Cardiac fibroblast (primary cell): ENCODE results near the gene GARNL3.
A peak's percentile ranks its signal among the peaks of the same experiment; 100 is the strongest.

Source experiments
- DNase-seq, 2 donors: peaks; one replicate each; pipeline versions ENCODE4 v3.0.0 to v3.0.0-alpha.2; 2010; ENCODE audit warnings: low read depth in 2 of 2
- H3K4me3 ChIP-seq, 2 donors: replicated peaks in 1 of 2; 1 replicate in 1 of 2; 2 replicates in 1 of 2; pipeline ENCODE4 v1.5.1; 2011; ENCODE audit warnings: low read depth in 2 of 2, low read length in 2 of 2, mild to moderate bottlenecking in 2 of 2, moderate library complexity in 1 of 2
- TF ChIP-seq, protein P1 (sequence below): IDR thresholded peaks from one replicate; pipeline ENCODE4 v1.5.1; 2011; ENCODE audit warnings: low read depth, mild to moderate bottlenecking, low read length, inconsistent platforms

The GARNL3 gene

DNA sequence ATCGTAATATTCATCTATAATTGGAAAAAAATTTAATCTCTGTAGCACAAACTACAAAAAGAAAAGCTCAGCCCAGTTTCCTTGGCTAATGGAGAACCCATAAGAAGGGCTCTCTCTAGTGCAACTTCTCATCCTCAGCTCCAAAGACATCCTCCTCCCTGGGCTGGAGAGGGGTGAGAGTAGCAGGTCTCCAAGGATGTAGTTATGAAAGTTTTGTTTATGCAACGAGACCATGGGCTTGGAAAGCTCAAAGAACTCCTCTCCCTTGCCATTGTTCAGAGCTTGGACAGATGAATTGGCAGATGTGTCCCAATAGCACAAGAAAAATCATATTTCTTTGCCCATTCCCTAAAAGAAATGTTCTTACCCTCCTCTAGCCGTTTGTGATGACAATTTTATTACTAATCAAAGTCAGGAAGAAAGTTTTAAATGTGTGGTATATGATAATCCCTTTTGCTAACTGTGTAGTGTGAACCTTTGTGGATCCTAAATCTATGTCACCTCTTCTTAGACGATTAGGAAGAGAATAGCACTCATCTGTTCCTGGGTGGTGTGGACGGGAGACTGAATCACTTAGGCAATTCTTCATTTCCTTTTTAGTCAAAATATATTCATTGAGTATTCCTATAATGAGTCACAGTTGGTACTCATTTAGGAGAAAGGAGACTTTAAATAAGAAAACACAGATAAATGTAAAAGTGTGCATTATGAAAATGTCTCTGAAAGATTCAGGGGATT lies 52.2 kb downstream of the GARNL3 start:
- TF ChIP-seq, protein P1, sequence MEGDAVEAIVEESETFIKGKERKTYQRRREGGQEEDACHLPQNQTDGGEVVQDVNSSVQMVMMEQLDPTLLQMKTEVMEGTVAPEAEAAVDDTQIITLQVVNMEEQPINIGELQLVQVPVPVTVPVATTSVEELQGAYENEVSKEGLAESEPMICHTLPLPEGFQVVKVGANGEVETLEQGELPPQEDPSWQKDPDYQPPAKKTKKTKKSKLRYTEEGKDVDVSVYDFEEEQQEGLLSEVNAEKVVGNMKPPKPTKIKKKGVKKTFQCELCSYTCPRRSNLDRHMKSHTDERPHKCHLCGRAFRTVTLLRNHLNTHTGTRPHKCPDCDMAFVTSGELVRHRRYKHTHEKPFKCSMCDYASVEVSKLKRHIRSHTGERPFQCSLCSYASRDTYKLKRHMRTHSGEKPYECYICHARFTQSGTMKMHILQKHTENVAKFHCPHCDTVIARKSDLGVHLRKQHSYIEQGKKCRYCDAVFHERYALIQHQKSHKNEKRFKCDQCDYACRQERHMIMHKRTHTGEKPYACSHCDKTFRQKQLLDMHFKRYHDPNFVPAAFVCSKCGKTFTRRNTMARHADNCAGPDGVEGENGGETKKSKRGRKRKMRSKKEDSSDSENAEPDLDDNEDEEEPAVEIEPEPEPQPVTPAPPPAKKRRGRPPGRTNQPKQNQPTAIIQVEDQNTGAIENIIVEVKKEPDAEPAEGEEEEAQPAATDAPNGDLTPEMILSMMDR, result no peak
- H3K4me3 ChIP-seq, result no peak overlapping the region
- DNase-seq, result peak in 1 of 2 donors; percentile 51

DNA sequence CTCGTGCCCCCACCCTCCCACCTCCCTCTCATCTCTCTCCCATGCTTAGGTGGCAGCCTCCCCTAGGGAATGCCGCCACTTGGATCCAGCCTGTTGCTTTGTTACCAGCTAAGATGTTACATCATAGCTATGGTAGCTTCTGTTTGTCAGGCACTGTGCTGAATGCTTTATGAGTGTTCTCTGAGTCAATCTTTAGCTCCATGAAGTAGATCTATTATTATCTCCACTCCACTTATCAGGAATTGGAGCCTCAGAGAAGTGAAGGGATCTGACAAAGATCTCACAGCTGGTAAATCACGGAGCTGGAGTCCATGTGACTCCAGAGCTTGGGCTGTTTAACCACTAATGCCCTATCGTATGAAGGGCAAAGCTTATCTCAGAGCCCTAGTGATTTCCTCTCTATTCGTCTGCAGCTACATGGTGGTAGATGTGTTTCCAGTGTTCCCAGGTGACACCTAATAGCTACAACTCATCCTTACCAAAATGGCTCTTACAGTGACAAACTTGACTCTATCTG lies 54.1 kb downstream of the GARNL3 start:
- no peak overlapping the region for H3K4me3 ChIP-seq
- peak; percentile 16 to 75 for DNase-seq
- TF ChIP-seq, protein P1, result no peak

DNA sequence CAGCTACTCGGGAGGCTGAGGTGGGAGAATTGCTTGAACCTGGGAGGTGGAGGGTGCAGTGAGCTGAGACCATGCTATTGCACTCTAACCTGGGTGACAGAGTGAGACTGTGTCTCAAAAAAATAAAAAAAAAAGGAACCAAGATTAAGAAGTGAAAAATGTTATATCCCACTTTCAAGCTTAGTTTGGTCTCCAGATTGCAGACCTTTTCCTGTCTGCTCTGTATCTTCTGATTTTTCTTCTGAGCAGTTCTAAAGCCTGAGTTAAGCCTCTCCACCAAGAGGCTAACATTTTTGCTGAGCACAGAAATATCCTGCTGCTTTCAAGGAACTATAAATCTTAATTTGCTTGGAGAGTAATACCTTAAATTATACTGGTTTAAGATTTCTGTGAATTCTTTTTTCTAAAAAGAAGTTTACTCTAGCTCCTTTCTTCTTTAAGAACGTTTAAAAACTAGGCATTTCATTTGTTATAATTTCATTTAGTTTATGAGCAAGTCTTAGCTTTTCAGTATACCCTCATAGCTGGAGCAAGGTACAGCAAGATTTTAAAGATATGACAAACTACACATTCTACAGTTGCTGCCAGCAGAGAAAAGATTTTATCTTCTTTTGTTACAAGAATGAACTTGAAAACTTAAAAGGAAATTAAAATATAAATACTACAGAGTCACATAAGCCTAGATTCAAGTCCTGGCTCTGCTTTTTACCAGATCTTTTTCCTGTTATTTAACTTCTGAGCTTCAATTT lies 55.0 kb downstream of the GARNL3 start:
- TF ChIP-seq, protein P1, result no peak
- H3K4me3 ChIP-seq, result no peak overlapping the region
- DNase-seq, result no peak

DNA sequence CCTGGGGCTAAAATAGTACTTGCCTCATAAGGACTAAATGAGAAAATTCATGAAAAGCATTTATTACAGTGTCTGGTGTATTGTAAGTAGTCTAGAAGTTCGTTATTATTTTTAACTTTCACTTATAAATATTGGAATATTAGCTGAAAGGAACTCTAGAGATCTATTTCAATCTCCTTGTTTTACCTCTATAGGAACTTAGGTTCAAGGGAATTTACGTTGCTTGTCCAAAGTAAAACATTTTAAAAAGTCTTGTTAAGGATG lies 55.5 kb downstream of the GARNL3 start:
- no peak for DNase-seq
- H3K4me3 ChIP-seq, result no peak overlapping the region
- TF ChIP-seq, protein P1, result no peak

DNA sequence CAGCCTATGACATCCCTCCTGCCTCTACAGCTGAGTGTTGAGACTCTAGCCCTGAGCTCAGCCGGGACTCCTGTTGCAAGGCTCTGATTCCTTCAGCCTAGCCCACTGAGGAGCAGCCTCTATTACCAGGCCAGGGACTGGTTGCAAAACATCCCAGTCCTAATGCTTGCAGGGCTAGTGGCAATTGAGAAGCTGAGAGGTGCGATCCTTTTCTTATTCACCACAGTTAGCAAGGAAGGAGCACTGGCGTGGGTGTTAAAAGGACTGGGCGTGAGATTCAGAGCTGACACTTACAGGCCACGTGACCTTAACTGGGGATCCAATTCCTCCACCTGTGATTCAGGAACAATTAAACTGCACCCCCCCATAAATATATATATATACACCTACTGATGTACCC lies 58.8 kb downstream of the GARNL3 start:
- no peak overlapping the region for H3K4me3 ChIP-seq
- TF ChIP-seq, protein P1, result no peak
- DNase-seq, result no peak

DNA sequence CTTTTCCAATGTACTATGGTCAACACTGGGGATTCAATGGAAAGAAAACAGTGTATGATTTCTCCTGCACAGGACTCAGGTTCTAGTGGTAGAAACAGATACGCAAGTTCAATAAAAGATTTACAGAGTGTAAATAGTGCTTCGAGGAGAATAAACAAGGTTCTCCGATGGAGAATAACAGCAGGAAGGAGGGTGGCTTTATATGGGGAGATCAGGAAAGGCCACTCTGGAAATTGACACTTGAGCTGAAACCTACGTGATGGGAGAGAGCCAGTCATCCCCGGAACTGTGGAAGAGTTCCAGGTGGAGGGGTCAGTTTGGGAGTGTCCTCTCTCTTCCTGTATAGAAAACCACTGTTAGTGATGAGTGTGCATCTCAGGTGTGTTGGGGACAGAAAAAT lies 65.9 kb downstream of the GARNL3 start:
- DNase-seq, result no peak
- TF ChIP-seq, protein P1, result no peak

More for the DNA sequence above, 65.9 kb downstream of the GARNL3 start:
- no peak overlapping the region for H3K4me3 ChIP-seq
